Stimulated activated CD4-positive, alpha-beta T cell treated with anti-CD3 and anti-CD28 coated beads, Interleukin-1b, Interleukin-23, amount 100 ng/mL, for 24 hours (primary cell): Measurements from ENCODE around the gene GPR62.
"Not testable (repeated sequence)": the region's sequence is repeated elsewhere in the genome, so short reads cannot be mapped to it uniquely, and the experiment has no call there.

Experiments used
- DNase-seq, 4 experiments: peaks; one replicate each; pipeline ENCODE4 v3.0.0-alpha.2; 2020; ENCODE audit warnings: low read depth in 4 of 4, low spot score in 1 of 4

GPR62 gene, protein sequence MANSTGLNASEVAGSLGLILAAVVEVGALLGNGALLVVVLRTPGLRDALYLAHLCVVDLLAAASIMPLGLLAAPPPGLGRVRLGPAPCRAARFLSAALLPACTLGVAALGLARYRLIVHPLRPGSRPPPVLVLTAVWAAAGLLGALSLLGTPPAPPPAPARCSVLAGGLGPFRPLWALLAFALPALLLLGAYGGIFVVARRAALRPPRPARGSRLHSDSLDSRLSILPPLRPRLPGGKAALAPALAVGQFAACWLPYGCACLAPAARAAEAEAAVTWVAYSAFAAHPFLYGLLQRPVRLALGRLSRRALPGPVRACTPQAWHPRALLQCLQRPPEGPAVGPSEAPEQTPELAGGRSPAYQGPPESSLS

DNA sequence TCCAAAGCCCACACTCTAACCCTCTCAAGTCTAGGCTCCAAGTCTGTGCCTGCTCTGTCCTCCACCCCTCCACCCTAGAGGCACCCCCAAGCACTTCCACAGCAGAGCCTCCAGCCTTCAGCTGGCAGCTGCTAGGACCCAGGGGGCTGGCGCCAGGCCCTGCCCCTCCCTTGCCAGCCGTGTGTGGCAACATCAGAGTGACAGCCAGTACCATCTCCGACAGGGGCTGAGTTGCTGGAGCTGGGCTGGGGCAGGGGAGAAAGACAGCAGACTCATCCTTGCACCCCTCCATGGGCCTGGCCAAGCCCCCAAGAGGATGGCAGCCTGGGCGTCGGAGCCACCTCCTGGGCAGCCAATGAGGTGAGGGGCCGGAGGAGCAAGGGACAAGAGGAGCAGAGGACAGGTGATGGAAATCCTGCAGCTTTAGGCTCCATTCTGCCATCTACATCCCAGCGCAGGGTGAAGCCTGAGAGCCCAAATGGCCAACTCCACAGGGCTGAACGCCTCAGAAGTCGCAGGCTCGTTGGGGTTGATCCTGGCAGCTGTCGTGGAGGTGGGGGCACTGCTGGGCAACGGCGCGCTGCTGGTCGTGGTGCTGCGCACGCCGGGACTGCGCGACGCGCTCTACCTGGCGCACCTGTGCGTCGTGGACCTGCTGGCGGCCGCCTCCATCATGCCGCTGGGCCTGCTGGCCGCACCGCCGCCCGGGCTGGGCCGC, at the start of gene GPR62:
Gene GPR62, plus strand, starts transcription at position 207 of the 718 bp plus-strand sequence. Its CDS starts 272 bp downstream, at position 479.
- DNase-seq = no peak

DNA sequence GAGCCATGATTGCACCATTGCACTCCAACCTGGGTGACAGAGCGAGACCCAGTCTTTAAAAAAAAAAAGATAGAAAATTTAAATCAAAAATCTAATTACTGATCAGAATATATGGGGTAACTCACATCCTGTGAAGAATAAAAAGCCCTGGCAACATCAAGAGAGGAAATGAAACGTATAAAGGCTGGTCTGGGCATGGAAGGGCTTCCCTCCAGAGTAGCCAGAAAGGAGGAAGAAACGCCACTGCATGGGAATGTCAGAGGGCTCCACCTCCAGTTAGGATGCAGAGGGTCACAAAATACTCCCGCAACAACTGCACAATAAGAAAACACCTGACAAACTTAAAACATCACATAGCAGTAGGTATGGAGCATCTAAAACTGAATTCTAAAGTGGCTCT, 47.2 kb upstream of the GPR62 start:
- DNase-seq = no peak

DNA sequence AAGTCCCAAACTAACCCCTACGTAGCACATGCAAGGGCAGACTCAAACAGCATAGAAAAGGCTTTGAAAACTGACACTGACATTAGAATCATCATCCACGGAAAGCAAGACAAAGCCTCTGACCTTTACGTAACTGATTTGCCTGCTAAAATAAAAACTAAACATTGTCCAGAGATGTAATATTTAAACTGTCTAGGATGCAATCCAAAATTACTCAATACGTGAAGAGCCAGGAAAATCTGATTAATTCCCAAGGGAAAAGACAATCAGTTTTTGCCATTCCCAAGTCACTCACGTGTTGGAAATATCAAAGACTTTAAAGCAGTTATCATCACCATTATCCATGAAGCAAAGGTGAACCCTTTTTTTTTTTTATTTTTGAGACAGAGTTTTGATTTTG, 38.8 kb upstream of the GPR62 start:
- no peak for DNase-seq

DNA sequence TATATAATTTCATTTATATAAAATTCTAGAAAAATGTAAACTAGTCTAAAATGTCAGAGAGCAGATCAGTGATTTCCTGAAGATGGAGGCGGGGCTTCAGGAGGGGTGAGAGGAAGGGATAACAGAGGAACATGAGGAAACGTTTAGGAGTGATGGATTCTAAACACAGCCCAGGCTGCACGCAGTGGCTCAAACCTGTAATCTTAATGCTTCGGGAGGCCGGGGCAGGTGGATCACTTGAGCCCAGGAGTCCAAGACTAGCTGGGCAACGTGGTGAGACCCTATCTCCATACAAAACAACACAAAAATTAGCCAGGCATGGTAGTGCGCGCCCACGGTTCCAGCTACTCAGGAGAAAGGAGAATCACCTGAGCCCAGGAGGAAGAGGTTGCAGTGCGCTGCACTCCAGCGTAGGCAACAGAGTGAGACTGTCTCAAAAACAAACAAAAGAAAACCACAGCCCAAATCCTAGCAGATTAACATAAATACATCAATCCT, 34.1 kb upstream of the GPR62 start:
- no peak for DNase-seq

DNA sequence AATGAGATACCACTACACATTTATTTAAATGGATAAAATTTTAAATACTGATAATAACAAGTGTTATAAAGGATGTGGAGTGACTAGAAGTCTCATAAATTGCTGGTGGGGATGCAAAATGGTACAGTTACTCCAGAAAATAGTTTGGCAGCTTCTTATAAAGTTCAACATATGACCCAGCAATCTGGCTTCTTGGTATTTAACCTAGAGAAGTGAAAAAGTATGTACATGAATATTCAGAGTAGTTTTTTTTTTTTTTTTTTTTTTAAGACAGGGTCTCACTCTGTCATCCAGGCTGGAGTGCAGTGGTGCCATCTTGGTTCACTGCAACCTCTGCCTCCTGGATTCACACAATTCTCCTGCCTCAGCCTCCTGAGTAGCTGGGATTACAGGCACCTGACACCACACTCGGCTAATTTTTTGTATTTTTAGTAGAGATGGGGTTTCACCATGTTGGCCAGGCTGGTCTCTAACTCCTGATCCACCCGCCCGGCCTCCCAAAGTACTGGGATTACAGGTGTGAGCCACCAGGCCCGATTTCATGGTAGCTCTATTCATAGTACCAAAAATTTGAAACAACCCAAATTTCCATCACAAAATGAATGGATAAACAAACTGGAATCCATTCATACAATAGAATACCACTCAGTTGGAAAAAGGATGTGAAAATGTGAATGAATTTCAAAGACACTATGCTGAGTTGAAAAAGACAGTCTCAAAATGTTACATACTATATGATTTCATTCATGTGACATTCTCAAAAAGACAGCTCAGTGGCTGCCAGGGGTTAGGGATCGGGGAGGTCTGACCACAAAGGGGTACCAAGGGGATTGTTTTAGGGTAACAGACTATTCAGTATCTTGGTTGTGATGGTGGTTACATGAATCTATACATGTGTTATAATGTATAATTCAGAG, 27.9 kb upstream of the GPR62 start:
- DNase-seq = no peak

DNA sequence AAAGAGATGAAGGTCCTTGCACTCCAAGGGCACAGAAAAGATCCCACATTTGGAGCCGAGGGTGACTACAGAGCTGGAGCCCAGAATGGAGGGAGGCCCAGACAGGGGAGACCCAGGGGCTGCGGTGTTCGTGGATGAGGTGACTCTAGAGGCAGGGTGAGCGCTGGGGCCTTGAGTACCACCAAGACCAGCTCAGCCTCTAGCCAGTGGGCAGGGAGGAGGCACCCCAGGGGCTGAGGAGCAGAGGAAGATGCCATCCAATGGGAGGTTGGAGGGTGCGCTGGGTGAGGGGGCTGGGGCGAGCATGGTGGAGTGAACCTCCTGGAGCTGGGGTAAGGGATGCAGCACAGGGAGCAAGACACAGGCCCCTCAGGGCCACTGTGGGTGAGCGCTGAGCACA, 26.7 kb upstream of the GPR62 start:
- DNase-seq = no peak

DNA sequence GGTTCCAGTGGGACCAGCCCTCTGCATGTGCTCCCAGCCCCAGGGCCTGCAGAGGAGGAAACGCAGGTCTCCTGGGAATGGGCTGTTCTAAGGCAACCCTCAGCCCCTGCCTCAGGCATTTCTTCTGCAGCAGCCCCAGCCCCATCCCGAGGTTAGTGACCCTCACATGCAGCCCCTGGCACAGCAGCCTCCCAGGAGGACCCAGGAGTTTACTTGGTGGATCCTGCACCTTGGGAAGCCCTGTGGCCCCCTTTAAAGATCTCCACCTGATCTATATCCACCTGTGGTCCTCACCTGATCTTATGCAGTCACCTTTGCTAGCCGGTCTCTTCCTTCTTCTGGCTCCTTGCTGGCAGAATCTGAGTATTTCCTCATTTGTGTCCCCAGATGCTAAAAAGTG, 26.2 kb upstream of the GPR62 start:
- DNase-seq = not testable (repeated sequence)

DNA sequence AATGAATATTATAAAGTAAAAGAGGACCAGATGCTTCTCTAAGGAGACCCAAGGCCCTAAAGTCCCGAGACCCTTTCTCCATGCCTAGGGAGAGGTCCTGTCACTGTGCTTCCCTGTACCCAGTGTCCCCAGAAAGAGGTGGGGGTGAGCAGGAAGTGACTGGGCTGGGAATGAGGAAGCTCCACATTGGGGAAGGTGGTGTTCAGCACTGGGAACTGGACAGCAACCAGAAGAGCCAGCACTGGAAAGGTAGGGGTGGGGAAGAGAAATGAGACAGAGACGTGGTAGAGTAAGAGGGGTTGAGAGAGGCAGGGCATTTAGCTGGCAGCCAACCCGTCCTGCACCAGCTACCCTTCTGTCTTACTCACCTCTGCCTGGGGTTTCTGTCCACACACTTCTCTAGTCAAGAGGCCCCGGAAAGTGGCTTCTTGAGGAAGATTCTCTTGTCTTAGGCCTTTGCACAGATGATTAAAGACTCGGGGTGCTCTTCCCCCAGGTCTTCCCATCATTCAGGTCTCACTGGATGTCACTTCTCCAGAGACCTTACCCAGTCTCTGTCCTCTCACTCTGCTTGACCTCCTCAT, 25.7 kb upstream of the GPR62 start:
- DNase-seq = no peak

DNA sequence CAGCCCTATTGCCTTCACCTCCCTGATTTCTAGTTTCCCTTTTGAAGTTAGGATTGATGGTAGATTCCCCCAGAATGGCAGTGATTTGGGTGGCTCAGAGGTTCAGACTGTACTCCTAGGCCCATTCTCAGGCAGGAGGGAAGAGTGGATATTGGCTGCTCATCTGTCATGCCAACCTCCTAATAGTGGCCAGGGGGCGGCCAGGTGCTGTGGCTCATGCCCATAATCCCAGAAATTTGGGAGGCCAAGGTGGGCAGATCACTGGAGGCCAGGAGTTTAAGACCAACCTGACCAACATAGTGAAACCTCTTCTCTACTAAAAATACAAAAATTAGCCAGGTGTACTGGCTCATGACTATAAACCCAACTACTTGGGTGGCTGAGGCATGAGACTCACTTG, 24.7 kb upstream of the GPR62 start:
- no peak for DNase-seq

DNA sequence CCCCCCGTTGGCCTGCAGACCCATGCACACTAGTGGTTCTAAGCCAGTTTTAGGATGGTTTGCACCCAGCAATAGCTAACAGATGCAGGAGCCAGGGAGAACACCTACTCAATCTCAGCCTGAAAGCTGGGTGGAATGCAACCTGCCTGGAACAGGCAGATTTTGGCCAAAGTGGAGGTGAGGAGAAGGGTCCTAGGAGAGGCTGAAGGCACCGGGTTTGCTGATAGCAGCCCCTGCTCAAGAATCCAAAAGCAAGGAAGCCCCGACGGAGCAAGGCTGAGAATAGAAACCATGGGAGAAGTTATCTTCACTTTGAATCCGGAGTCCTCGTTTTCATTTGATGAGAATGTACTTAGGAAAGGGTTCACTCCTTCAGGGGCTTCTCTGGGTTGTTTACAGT, 23.4 kb upstream of the GPR62 start:
- no peak for DNase-seq

DNA sequence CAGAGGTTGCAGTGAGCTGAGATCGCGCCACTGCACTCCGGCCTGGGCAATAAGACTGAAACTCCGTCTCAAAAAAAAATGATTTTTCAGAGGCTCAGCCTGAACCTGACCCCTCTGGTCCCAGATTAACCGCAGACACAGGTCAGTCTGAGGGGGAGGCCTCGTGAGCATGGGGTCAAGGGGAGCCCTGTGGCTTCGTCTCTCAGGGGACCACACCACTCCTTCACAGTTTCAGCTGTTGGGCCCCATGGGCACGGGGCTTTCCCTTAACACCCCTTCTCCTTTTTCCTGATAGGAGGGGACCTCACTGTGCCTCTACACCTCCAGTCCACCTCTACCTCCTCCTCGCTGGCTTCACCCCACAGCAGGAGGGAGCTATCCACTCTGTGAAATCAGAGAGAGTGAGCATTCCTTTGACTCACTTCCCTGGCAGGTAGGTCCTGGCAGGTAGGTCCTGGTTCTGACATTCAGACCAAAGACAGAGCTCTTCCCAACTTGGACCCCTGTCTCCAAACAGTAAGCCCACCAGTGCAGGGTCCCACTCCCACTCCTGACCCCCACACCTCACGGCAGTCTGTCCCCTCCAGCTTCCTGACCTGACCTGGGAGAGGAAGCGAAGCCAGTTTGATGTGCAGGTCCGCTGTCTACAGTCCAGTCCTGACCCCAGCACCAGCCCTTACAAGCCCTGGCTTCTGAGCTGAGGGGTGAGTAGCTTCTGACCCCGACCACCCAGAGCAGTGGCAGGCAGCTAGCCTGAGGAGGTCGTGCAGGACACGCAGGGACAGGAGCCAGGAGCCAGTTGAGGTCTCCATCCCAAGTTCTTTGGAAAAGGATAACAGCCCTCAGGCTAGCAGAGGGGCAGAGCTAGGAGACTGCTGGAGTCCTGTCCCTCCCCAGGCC, 22.5 kb upstream of the GPR62 start:
- DNase-seq = no peak

DNA sequence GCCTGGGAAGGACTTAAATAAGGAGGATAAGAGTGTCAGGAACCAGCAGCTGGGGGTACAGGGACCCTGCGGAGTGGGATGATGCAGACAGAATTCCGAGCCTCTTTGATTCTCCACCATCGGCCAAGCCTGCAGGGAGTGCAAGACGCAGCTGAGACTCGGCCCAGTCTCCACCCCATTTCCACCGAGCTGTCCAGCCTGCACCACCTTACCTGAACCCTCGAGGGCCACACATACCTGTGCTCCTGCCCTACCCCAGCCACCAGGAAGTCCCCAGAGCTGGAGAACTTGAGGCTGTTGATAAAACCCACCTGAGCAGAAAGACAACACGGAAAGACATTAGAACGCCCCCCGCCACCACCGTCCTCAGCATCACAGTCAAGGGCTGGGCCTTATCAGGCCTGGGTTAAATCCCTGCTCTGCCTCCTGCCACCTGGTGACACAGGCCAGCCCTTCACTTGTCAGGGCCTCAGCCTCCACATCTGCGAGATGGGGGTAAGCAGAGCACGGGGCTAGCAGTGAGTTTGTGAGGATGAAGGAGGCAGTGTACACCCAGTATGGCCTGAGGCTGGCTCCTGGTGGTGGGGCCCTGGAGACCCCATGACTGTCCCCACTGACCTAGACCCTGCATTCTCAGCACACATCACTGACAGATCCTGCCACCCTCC, 21.6 kb upstream of the GPR62 start:
- no peak for DNase-seq

DNA sequence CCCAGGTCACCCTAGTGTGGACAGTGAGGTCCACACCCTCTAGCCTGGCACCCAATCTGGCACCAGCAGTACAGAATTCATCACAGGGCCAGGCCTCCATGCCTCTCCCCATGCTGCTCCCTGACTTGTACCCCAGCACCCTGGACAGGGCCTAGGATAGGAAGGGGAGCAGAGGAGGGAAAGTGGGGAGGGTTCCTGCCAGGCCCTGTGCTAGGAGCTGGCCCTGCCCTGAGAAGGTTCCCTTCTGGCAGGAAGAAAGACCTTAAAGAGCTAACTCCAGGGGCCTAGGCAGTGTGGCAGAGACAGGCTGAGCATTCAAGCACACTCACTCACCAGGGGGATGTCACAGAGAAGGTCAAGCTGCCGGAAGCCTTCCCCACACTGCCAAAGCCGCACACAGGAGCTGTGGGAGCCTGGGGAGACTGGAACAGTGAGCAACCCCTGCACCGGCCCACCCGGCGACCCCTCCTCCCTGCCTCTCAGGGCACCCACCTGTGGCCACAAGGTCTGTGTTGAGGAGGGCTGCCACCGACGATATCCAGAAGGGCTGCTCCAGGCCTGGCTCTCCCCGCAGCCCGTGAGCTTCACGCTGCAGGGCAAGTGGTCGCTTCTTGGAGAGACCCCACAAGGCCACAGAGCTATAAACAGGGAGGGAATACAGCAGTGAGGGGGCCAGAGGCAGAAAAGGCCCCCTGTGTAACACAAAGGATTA, 20.9 kb upstream of the GPR62 start:
- no peak for DNase-seq

DNA sequence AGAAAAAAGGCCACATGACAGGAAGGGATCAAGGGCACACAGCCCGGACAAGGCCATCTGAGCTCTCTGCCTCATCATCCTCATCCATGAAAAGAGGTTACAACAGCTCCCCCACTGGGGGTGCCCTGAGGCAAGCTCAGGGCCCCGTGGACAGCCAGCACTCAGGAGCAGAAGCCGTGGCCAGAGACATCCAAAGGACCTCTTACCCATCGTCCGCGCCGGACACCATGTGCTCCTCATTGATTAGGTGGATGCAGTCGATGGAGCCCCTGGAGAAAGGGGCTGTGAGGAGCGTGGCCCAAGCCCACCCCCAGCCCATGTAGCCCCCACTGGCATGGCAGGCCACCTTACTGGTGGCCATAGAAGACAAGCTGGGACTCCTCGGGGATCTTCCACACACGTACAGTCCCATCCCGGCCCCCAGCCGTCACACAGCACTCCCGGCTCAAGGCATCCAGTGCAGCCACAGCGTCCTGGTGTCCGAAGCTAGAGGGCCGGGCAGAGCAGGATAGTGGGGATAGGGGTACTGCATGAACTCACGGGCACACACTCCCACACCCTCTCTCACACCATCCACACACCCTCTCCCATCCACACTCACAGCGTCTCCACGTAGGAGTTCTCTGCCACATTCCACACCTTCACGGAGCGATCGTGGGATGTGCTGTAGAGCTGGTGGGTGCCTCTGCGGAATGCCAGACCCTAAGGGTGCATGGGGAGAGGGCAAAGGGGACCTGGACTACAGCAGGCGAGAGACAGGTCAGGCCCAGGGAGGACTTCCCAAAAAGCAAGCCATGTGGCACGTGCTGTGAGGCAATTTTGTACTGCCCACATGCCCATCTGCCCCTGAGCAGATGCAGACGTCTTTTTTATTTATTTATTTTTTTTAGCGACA, 19.9 kb upstream of the GPR62 start:
- no peak for DNase-seq

DNA sequence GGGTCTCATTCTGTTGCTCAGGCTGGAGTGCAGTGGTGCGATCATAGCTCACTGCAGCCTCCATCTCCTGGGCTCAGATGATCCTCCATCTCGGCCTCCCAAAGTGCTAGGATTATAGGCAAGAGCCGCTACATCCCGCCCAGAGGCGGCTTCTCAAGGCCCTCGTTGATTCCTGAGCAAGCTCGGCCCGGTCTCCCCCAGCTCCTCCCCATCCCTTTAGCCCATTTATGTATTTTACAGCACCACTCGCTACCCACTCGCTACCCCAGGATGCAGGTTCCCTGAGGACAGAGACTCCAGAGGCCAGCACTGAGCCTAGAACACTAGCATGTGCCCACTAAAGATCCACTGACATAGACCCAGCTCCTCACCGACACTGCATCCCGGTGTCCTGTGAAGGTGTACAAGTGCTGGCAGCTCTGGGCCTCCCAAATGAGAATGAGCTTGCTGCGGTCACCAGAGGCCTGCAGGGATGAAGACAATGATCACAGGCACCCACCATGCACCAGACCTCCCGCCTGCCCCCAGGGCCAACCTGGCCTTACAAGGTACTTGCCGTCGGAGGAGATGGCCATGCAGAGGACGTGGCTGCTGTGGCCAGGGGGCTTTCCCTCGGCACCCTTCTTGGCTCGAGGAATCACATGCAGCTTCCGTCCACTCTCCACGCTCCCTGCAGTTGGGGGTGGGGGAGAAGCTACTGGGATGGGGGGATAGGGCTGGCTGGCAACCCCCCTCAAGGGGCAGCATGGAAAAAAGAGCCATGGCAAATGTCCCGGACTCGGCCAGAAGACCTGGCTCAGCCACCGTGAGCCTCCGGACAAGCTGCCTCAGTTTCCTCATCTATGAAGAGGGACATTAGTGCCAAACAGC, 19.1 kb upstream of the GPR62 start:
- DNase-seq = no peak

DNA sequence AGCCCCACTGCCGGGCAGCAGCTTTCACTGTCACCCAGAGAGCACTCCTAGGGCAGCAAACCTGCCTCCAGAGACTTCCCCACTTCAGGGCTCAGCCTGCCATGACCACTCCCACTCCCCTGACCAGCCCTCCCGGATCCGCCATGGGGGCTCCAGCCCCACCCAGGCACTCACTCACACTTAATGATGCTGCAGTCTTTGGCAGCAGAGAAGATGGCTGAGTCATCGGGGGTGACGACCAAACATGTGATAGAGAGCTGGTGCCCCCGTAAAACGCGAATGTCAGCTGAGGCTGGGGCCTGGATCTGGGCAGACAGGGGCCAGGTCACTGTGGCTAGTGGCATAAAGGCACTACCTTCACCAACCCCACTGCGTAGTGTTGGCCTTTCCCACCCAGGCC, 18.2 kb upstream of the GPR62 start:
- DNase-seq = no peak
